GM12878 (cell line): ENCODE measurements around the gene KIF6. TPM values are rescaled to one million over a fixed set of nuclear protein-coding genes. Genes with fewer than 3 reads are reported as not detected.

Experiments used
- ATAC-seq: fragments of 200-7000 bp; cut with Tn5 transposase; 3 replicates; pipeline ENCODE4 v1.9.1; 2020; ENCODE audit warnings: mild to moderate bottlenecking, moderate library complexity
- BruUV-seq: library from RNA; stranded (reverse); fragments of 400-500 nt; replicated peaks from 2 replicates; lab custom pipeline; 2021; lab: Mats Ljungman, UMichigan
- CTCF ChIA-PET: fragments of 300-600 bp; sonication (Branson Sonifier 250); formaldehyde crosslinking; extraction: SDS; loops from one replicate; lab custom pipeline; 2021; ENCODE audit warnings: inconsistent platforms; lab: Yijun Ruan, JAX
- POLR2A ChIA-PET: fragments of 350-600 bp; formaldehyde crosslinking; extraction: SDS; loops from one replicate; lab custom pipeline; 2021; ENCODE audit warnings: inconsistent platforms; lab: Charles Lee
- RAD21 ChIA-PET: fragments of 300-600 bp; sonication (Branson Sonifier 250); formaldehyde crosslinking; loops from one replicate; lab custom pipeline; 2023; ENCODE audit warnings: antibody characterized with exemption; ENCODE audit not compliant: unreplicated experiment; lab: Charles Lee
- SMC1A ChIA-PET: fragments of 300-600 bp; sonication (Branson Sonifier 250); formaldehyde crosslinking; loops from one replicate; lab custom pipeline; 2023; ENCODE audit not compliant: unreplicated experiment, uncharacterized antibody; lab: Charles Lee
- DNase-seq: peaks from one replicate; pipeline ENCODE4 v3.0.0-alpha.2; 2011; ENCODE audit warnings: low read depth, low spot score
- FAIRE-seq: peaks from 3 replicates; lab custom pipeline; 2011; peaks lifted over from hg19 to GRCh38; lab: Jason Lieb, UNC
- H2AFZ ChIP-seq: 2 replicates; pipeline ENCODE4 v1.6.0; 2011; ENCODE audit warnings: low read depth, low read length, control low read depth; ENCODE audit not compliant: control insufficient read depth
- H3K27ac ChIP-seq: 2 replicates; pipeline ENCODE4 v1.5.1; 2011; ENCODE audit warnings: control low read depth; ENCODE audit not compliant: control insufficient read depth, insufficient read depth
- H3K27me3 ChIP-seq, 2 experiments: replicated peaks in 1 of 2; 2 replicates each; pipeline versions ENCODE4 v1.6.0 to v1.6.1; 2011; ENCODE audit warnings: low read length in 1 of 2; ENCODE audit not compliant: control insufficient read depth in 2 of 2, insufficient read depth in 2 of 2
- H3K36me3 ChIP-seq, 2 experiments: 2 replicates each; pipeline ENCODE4 v1.5.1; 2011; ENCODE audit warnings: low read length in 1 of 2; ENCODE audit not compliant: control insufficient read depth in 2 of 2, insufficient read depth in 2 of 2
- H3K4me1 ChIP-seq: 2 replicates; pipeline ENCODE4 v1.6.1; 2011; ENCODE audit warnings: mild to moderate bottlenecking, low read length, moderate library complexity, mixed read lengths; ENCODE audit not compliant: control insufficient read depth, insufficient read depth
- H3K4me2 ChIP-seq: 2 replicates; pipeline ENCODE4 v1.6.0; 2011; ENCODE audit warnings: control low read depth; ENCODE audit not compliant: control insufficient read depth, insufficient read depth
- H3K4me3 ChIP-seq: fragments of 200-600 bp; sonication (generic); 2 replicates; pipeline ENCODE4 v1.5.1; 2016
- H3K79me2 ChIP-seq: 2 replicates; pipeline ENCODE4 v1.6.0; 2011; ENCODE audit warnings: low read length; ENCODE audit not compliant: control insufficient read depth, insufficient read depth
- H3K9ac ChIP-seq: 2 replicates; pipeline ENCODE4 v1.8.0; 2011; ENCODE audit warnings: low read length, control low read depth, mixed read lengths; ENCODE audit not compliant: control insufficient read depth, insufficient read depth
- H3K9me3 ChIP-seq: replicated peaks from 3 replicates; pipeline ENCODE4 v1.5.1; 2011; ENCODE audit warnings: mild to moderate bottlenecking, low read length; ENCODE audit not compliant: control insufficient read depth, insufficient read depth
- H4K20me1 ChIP-seq: 2 replicates; pipeline ENCODE4 v1.6.0; 2011; ENCODE audit not compliant: control insufficient read depth, insufficient read depth
- GATAD2B ChIP-seq: fragments of 450-650 bp; conservative IDR thresholded peaks from 2 replicates; pipeline ENCODE4 v1.6.1; 2017; ENCODE audit warnings: low read depth, mild to moderate bottlenecking, moderate library complexity
- IRF4 ChIP-seq: IDR thresholded peaks from 2 replicates; pipeline ENCODE4 v1.6.1; 2011; ENCODE audit warnings: low read depth, low read length
- RAD51 ChIP-seq: fragments of 450-650 bp; IDR thresholded peaks from 2 replicates; pipeline ENCODE4 v1.6.1; 2016; ENCODE audit warnings: moderate library complexity, mild to moderate bottlenecking, inconsistent platforms
- RB1 ChIP-seq: fragments of 450-650 bp; formaldehyde crosslinking; IDR thresholded peaks from 2 replicates; pipeline ENCODE4 v1.6.1; 2017; ENCODE audit warnings: mild to moderate bottlenecking, borderline replicate concordance
- RELB ChIP-seq: fragments of 450-650 bp; IDR thresholded peaks from 2 replicates; pipeline ENCODE4 v1.6.1; 2017; ENCODE audit warnings: low read depth, mild to moderate bottlenecking, moderate library complexity
- SMAD1 ChIP-seq: fragments of 450-650 bp; IDR thresholded peaks from 2 replicates; pipeline ENCODE4 v1.6.1; 2018; ENCODE audit warnings: mild to moderate bottlenecking, low read depth; ENCODE audit not compliant: partially characterized antibody
- SREBF2 ChIP-seq: IDR thresholded peaks from 2 replicates; pipeline ENCODE4 v1.6.1; 2012; ENCODE audit warnings: mild to moderate bottlenecking, low read length
- ZBTB40 ChIP-seq: fragments of 450-650 bp; IDR thresholded peaks from 2 replicates; pipeline ENCODE4 v1.6.1; 2016; ENCODE audit warnings: mild to moderate bottlenecking, moderate library complexity, borderline replicate concordance
- WGBS: methylation state at CpG from one replicate; pipeline ENCODE4 v1.1.6; 2016; ENCODE audit warnings: low lambda C conversion rate; ENCODE audit not compliant: insufficient replicate concordance, insufficient coverage; ENCODE audit errors: missing lambda C conversion rate; 5-methylcytosine and 5-hydroxymethylcytosine counted together
- in situ Hi-C: fragments of 300-500 bp; cut with MboI; formaldehyde crosslinking; loops from 9 replicates; pipeline ENCODE4 v1.14.3; 2018; ENCODE audit warnings: mixed read lengths
- intact Hi-C: fragments of 100-400 bp; cut with micrococcal nuclease; formaldehyde crosslinking; loops from one replicate; pipeline ENCODE4 v1.14.2; 2022; ENCODE audit not compliant: unreplicated experiment
- polyA plus RNA-seq, 11 experiments: library from polyadenylated mRNA; depleted of rRNA in 4 of 11; unstranded in 6 of 11; stranded (reverse) in 5 of 11; fragments of >200 nt; fragmentation: Nextera tagmentation in 4 of 11; fragmentation: Illumina TruSeq in 1 of 11; extraction: Ambion mirVana in 4 of 11; extraction: Trizol in 1 of 11; gene quantifications; 1 replicate in 1 of 11; 2 replicates in 10 of 11; pipeline versions ENCODE4 v1.2.1 to v1.2.3, GENCODE V29; 2011 to 2016; ENCODE audit warnings: inconsistent platforms in 2 of 11, missing spikeins in 2 of 11, low read depth in 1 of 11
- total RNA-seq, 4 experiments: library from RNA; depleted of rRNA in 3 of 4; stranded (reverse); fragments of >200 nt in 3 of 4; fragmentation: Illumina TruSeq in 1 of 4; extraction: Trizol in 1 of 4; gene quantifications; 2 replicates each; pipeline versions ENCODE4 v1.2.1 to v1.2.3, GENCODE V29; 2013 to 2021

Gene KIF6
- total and polyA plus RNA-seq, 10 of the 15 experiments (the other 5 are each of a cell fraction or from before 2014, with no cell fraction given), result 0.09 to 1.0 (median 0.28) TPM

DNA sequence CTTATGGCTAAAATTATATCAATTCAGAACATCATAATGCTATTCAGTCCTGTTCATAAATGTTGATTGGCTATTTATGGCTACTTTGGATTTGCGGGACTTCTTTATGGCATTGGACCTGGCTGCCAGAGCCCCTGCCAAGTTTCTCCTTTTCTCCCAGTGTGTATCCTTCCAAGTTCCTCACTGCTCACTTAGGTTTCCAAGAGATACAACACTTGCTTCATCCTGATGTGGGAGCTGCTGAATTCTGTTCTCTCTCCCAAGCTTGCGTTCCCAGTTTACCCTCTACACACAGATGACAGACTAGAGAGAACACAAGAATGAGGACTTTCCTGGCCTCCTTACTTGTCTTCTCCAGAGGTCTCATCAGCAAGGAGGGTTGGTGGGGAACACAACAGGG, 48.6 kb upstream of the KIF6 start:
- WGBS, result 85% methylated on average over 2 of the region's 2 CpGs
- FAIRE-seq, result no peak
- TF ChIP-seq IRF4 (no peak), SREBF2 (no peak), ZBTB40 (no peak), RELB (no peak), SMAD1 (no peak), RB1 (no peak), RAD51 (no peak), GATAD2B (no peak)

More for the DNA sequence above, 48.6 kb upstream of the KIF6 start:
- Histone ChIP-seq H3K9ac (no peak overlapping the region), H3K9me3 (no peaks in the 10 kb centered on the region), H2AFZ (no peak overlapping the region), H3K36me3 (no peaks in the 10 kb centered on the region), H3K27ac (no peak overlapping the region), H3K4me1 (no peaks in the 10 kb centered on the region), H4K20me1 (no peaks in the 10 kb centered on the region), H3K79me2 (no peaks in the 10 kb centered on the region), H3K4me2 (no peak overlapping the region), H3K4me3 (no peak overlapping the region), H3K27me3 (no peaks in the 10 kb centered on the region)
- RAD21 ChIA-PET, result no interaction called here
- no TSS peak for BruUV-seq
- DNase-seq (no peak), ATAC-seq (no peak)
- SMC1A ChIA-PET, result interaction anchor here (0.6 kb wide), 2 partner anchors 18 to 20 kb away, joined by 3 read pairs; no protein-coding TSS in a partner anchor
- POLR2A ChIA-PET, result no interaction called here
- in situ Hi-C loops, result no loop called here
- CTCF ChIA-PET, result interaction anchor here (1.5 to 1.8 kb wide), 2 partner anchors 15 to 18 kb away, joined by 4 read pairs; no protein-coding TSS in a partner anchor
- intact Hi-C loops, result no loop called here
